ENCODE data around the gene SLC13A1. TPM values are rescaled to one million over a fixed set of nuclear protein-coding genes. Genes with fewer than 3 reads are reported as not detected.

Gene SLC13A1
- total RNA-seq, 1 donor from 2014 or later = not detected

GRCh38 chr7:123122916-123123315, 76.9 kb downstream of the SLC13A1 start:
- H3K4me3 ChIP-seq (ENCODE audit: low read depth, low read length) = no peak overlapping the region
- no peaks in the 10 kb centered on the region for H3K36me3 ChIP-seq (ENCODE audit: control insufficient read depth, insufficient read depth, low read length)
- H3K27me3 ChIP-seq (ENCODE audit: control insufficient read depth, insufficient read depth, low read length) = no peaks in the 10 kb centered on the region
- no peak for TF ChIP-seq CTCF (IDR thresholded peaks at IDR 0.05; ENCODE audit: insufficient read depth, low read length, poor library complexity, severe bottlenecking)
- no peak for DNase-seq (ENCODE audit: low read depth)

GRCh38 chr7:123120286-123120685, 79.5 kb downstream of the SLC13A1 start:
- no peaks in the 10 kb centered on the region for H3K27me3 ChIP-seq (ENCODE audit: control insufficient read depth, insufficient read depth, low read length)
- H3K36me3 ChIP-seq (ENCODE audit: control insufficient read depth, insufficient read depth, low read length) = no peaks in the 10 kb centered on the region
- no peak for TF ChIP-seq CTCF (IDR thresholded peaks at IDR 0.05; ENCODE audit: insufficient read depth, low read length, poor library complexity, severe bottlenecking)
- DNase-seq (ENCODE audit: low read depth) = peak; percentile 19
- no peak overlapping the region for H3K4me3 ChIP-seq (ENCODE audit: low read depth, low read length)

GRCh38 chr7:123115331-123115730, 84.4 kb downstream of the SLC13A1 start:
- Histone ChIP-seq H3K4me3 (ENCODE audit: low read depth, low read length) (no peak overlapping the region), H3K36me3 (ENCODE audit: control insufficient read depth, insufficient read depth, low read length) (no peaks in the 10 kb centered on the region), H3K27me3 (ENCODE audit: control insufficient read depth, insufficient read depth, low read length) (no peaks in the 10 kb centered on the region)
- TF ChIP-seq CTCF (IDR thresholded peaks at IDR 0.05; ENCODE audit: insufficient read depth, low read length, poor library complexity, severe bottlenecking) = no peak
- DNase-seq (ENCODE audit: low read depth) = no peak

- no peak for DNase-seq (ENCODE audit: low read depth)
- no peak for TF ChIP-seq CTCF (IDR thresholded peaks at IDR 0.05; ENCODE audit: insufficient read depth, low read length, poor library complexity, severe bottlenecking)
- Histone ChIP-seq H3K36me3 (ENCODE audit: control insufficient read depth, insufficient read depth, low read length) (no peaks in the 10 kb centered on the region), H3K27me3 (ENCODE audit: control insufficient read depth, insufficient read depth, low read length) (no peaks in the 10 kb centered on the region), H3K4me3 (ENCODE audit: low read depth, low read length) (no peak overlapping the region)
These were observed 85.5 kb downstream of the SLC13A1 start for GRCh38 chr7:123114288-123114687.

GRCh38 chr7:123112833-123113232, 86.9 kb downstream of the SLC13A1 start:
- no peaks in the 10 kb centered on the region for H3K27me3 ChIP-seq (ENCODE audit: control insufficient read depth, insufficient read depth, low read length)
- DNase-seq (ENCODE audit: low read depth) = no peak
- no peaks in the 10 kb centered on the region for H3K36me3 ChIP-seq (ENCODE audit: control insufficient read depth, insufficient read depth, low read length)
- H3K4me3 ChIP-seq (ENCODE audit: low read depth, low read length) = no peak overlapping the region
- TF ChIP-seq CTCF (IDR thresholded peaks at IDR 0.05; ENCODE audit: insufficient read depth, low read length, poor library complexity, severe bottlenecking) = no peak

GRCh38 chr7:123099712-123100111, 100.1 kb downstream of the SLC13A1 start:
- TF ChIP-seq CTCF (IDR thresholded peaks at IDR 0.05; ENCODE audit: insufficient read depth, low read length, poor library complexity, severe bottlenecking) = no peak
- Histone ChIP-seq H3K36me3 (ENCODE audit: control insufficient read depth, insufficient read depth, low read length) (no peaks in the 10 kb centered on the region), H3K4me3 (ENCODE audit: low read depth, low read length) (no peak overlapping the region), H3K27me3 (ENCODE audit: control insufficient read depth, insufficient read depth, low read length) (no peaks in the 10 kb centered on the region)
- no peak for DNase-seq (ENCODE audit: low read depth)

Data from kidney epithelial cell (primary cell).